Fibroblast of skin of back (primary cell): ENCODE measurements around the gene FAH.

ENCODE experiments used
- DNase-seq: peaks from one replicate; pipeline ENCODE4 v3.0.0-alpha.2; 2013

Gene FAH

DNA sequence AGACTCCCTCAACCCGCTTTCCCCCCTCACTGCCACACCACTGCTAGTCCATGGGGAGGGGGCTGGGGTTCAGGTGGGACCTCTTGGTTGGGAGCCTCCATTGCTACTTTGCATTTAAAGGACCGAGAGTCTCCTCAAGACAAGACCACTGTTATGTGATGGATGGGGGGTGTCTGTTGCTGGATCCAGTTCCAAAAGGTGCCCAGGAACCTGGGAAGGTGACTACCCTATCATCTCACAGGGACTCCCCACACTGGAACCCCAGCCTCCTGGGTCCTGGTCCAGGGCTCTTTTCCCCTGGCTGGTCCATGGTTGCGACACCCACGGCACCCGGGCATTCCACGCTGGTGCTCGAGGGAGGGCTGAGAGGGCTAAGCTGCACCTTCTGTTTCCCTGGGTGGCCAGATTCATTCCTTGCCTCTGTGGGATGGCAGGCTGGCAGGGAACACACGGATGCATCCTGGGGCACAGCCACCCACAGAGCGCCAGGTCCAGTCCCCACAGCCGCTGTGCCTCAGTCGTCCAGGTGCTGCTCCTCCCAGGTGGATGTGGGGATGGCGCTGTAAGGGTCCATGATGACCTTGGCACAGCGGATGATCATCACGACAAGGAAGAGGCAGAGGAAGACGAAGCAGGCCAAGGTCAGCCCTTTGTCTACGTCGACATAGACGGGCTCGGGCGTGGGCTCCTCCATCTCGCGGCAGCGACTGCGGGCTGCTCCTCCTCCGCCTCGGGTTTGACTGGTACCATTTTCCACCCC lies 48.6 kb downstream of the FAH start:
- no peak for DNase-seq

GRCh38 chr15:80202016-80202315 lies 49.2 kb downstream of the FAH start:
- no peak for DNase-seq

DNA sequence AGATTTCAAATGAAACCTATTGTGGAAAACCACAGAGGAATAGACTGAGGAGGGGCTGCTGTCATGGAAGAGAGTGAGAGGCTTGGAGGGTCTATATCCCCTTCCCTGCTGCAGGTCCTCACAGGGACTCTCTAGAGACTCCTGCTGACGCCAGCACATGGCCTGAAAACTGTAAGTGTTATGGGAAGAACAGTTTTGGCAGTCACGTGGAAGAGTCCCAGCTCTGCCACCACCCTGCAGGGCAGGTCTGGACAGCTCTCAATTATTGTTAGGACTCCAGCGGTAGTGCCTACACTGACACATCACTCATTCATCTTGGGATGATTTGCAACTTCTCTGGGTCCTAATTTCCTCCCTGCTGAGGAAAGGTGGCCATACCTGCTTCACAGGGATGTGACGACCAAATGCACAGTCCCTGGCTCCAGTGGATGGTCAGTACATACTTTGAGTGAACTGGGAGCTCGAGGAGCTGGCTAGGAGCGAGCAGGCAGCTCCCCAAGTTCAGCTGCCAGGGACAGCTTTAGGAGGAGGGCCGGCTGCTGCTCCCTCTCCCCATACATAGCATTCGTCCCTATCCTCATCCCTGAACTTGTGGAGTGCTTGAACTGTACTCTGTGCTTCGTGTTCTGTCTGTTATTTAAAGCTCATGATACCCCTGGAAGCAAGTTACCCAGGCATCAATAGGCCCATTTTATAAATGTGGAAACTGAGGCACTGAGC lies 50.0 kb downstream of the FAH start:
- no peak for DNase-seq

GRCh38 chr15:80203361-80203885 lies 50.6 kb downstream of the FAH start:
- no peak for DNase-seq

- no peak for DNase-seq
These were observed 51.4 kb downstream of the FAH start for GRCh38 chr15:80204231-80204630.

- DNase-seq: no peak
These were observed 55.1 kb downstream of the FAH start for GRCh38 chr15:80207887-80208286.

- DNase-seq: no peak
These were observed 56.2 kb downstream of the FAH start for GRCh38 chr15:80208758-80209734.

DNA sequence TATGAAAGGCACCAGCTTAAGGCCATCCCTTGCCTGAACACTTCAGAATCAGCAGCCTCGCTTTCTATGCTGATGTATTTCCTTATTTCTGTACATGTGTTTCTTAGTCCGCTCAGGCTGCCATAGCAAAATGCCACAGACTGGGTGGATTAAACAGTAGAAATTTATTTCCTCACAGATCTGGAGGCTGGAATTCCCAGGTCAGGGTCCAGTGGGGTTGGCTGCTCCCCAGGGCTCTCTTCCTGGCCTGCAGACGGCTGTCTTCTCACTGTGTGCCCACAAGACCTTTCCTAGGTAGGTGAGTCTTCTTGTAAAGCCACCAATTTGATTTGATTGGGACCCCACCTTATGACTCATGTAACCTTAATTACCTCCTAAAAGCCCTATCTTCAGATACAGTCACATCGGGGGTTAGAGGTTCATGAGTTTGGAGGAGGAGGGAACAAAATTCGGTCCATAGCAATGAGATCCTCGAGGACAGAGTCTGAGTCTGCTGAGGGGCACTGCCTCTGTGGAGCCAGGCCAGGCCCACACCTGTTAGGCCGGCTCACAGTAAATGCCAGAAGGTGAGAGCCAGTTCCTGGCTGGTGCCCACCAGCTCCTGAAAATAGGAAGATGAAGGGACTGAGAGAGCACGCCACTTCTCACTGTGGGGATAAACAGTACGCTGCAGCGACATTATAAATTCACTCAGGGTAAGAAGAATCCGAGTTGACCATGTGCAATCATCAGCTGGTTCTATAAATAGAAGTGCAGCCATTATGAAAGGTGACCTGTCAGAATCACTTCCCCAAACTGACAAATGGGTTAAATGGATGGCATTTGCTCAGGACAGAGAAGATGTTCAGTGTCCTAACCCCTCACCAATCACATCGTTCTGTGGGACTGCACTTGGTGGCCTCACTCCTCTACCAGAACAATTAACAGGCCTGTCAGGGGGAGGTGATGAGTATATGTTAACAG lies 58.1 kb downstream of the FAH start:
- DNase-seq: no peak

GRCh38 chr15:80211976-80212375 lies 59.2 kb downstream of the FAH start:
- no peak for DNase-seq

- DNase-seq: no peak
These were observed 62.1 kb downstream of the FAH start for GRCh38 chr15:80214910-80215309.

DNA sequence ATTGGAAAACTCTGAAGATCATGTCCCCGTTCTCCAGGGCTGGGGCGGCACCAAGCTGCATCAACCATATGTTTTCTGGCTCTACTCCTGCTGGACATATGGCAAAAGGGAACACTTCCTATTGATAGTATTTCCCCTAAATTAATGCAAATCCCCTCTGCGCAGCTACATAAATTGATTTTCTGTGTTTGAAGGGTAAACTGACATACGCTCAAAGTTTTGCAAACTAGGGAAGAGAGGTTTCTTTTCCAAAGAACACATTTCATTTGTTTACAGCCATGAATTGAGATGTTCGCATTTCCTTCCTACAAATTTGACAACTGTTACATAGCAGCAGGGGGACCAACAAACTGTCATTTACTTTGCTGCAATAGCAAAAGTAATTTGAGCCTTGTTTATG lies 63.3 kb downstream of the FAH start:
- no peak for DNase-seq

GRCh38 chr15:80216911-80217310 lies 64.1 kb downstream of the FAH start:
- no peak for DNase-seq

GRCh38 chr15:80217327-80217900 lies 64.6 kb downstream of the FAH start:
- DNase-seq: no peak

GRCh38 chr15:80219955-80220354 lies 67.2 kb downstream of the FAH start:
- no peak for DNase-seq

- DNase-seq: no peak
These were observed 76.3 kb downstream of the FAH start for GRCh38 chr15:80228959-80229610.

DNA sequence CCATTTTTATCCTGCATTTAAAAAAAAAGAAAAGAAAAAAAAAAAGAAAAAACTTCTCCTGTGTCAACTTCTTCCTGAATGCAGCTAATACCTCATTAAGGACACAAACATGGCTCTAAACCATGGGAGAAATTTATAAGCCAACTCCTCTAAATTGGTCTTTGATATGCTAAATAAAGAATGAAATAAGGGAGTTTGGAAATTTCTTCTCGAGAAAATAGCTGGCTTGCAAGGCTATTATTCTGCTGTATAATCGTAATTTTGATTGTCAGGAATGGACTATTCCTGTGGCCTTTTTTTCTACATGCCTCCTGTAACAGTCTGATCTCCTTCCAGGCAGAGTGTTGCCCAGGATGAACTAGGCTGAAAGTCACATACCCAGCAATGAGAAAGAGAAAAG lies 78.6 kb downstream of the FAH start:
- no peak for DNase-seq

- no peak for DNase-seq
These were observed 80.8 kb downstream of the FAH start for GRCh38 chr15:80233581-80233980.

DNA sequence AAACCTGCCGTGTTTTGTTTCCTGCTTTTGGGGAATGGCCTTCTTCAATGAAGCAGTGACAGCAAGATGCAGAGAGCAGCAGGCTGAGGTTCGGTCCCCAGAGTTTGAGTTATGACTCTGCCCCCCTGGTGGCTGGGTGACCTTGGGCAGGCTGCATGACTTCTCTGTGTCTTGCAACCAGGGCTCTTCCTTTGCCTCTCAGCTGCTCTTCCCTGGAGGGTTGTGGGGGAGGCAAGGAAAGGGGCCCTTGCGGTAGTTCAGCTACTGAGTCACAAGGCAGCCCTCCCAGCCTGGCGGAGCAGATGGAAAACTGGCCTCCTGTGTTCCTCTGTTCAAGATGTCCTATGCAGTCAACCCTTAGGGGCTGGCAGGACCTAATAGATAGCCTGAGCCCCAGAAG lies 82.1 kb downstream of the FAH start:
- peak; percentile 23 for DNase-seq
